ENCODE results near the gene PTPRN2.

DNA sequence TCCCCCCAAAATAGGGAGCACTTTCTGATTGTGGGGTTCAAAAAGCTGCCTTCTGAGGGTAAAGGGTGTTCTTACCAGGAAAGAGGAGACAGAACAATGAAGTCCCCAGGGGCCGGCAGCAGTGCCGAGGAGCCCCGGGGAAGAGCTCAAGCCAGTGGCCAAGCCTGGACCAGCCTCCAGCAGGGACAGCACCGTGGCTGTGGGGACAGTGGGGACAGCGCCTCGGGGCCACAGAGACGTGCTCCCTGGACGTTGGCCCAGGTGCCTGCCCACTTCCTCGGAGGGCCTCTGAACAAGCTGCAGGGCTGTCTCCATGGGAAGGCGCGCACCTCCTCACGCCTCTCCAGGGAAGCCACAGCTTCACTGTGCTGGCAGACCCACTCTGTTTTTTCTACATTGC lies 312.6 kb downstream of the PTPRN2 start:
- TF ChIP-seq, protein P1, sequence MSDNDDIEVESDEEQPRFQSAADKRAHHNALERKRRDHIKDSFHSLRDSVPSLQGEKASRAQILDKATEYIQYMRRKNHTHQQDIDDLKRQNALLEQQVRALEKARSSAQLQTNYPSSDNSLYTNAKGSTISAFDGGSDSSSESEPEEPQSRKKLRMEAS (IDR thresholded peaks at IDR 0.05): no peak
- no peak for TF ChIP-seq EGR1 (IDR thresholded peaks at IDR 0.05; ENCODE audit: low read depth)
- TF ChIP-seq, protein P2, sequence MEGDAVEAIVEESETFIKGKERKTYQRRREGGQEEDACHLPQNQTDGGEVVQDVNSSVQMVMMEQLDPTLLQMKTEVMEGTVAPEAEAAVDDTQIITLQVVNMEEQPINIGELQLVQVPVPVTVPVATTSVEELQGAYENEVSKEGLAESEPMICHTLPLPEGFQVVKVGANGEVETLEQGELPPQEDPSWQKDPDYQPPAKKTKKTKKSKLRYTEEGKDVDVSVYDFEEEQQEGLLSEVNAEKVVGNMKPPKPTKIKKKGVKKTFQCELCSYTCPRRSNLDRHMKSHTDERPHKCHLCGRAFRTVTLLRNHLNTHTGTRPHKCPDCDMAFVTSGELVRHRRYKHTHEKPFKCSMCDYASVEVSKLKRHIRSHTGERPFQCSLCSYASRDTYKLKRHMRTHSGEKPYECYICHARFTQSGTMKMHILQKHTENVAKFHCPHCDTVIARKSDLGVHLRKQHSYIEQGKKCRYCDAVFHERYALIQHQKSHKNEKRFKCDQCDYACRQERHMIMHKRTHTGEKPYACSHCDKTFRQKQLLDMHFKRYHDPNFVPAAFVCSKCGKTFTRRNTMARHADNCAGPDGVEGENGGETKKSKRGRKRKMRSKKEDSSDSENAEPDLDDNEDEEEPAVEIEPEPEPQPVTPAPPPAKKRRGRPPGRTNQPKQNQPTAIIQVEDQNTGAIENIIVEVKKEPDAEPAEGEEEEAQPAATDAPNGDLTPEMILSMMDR (IDR thresholded peaks at IDR 0.05 in 2 of 3, conservative IDR thresholded peaks at IDR 0.05 in 1 of 3; ENCODE audit: borderline replicate concordance in 1 of 3, insufficient read depth in 1 of 3, low read depth in 2 of 3, low read length in 2 of 3): no peak
